NCI-H1105 treated with DMSO at 0.1 percent for 48 hours (cell line): ENCODE measurements around the gene PBOV1.

Experiments
- DNase-seq: peaks from one replicate; lab custom pipeline; 2025; lab: John Stamatoyannopoulos, UW

The PBOV1 gene

GRCh38 chr6:138218449-138218848 is at the start of gene PBOV1:
PBOV1 (minus strand) TSS chr6:138218491; CDS start chr6:138218395, 96 bp downstream.
- DNase-seq = no peak

DNA sequence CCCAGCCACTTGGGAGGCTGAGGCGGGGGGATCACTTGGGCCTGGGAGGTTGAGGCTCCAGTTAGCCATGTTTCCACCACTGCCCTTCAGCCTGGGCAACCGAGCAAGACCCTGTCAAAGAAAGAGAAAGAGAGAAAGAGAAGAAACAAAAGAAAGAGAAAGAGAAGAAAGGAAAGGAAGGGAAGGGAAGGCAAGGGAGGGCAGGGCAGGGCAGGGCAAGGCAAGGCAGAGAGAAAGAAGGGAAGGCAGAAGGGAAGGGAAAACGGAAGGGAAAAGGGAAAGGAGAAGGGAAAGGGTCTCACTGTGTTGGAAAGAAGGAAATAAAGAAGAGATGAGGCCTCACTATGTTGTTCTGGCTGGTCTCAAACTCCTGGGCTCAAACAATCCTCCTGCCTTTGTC is 47.8 kb upstream of the PBOV1 start:
- DNase-seq = no peak

DNA sequence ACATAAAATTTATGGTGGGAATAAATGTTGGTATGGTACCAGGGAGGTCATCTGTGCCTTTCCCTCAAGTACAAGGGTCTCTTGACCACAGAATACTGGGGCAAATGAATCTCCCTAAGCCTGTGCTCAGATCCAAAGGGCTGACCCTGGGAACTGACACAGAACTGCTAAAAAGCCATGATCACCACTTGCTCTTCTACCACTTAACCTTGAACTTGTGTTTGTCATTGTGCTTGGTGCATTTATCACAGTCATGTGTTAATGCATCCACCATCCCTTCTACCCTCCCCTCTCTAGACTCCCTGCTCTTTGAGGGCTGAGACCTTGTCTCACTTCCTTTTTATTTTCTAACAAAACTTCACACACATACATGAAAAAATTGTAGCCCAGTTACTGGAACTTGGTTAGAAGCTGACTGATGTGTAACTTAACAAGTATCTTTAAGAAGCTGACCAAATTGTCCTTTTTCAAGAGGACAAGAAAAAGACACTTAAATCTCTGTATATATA is 46.1 kb upstream of the PBOV1 start:
- no peak for DNase-seq

DNA sequence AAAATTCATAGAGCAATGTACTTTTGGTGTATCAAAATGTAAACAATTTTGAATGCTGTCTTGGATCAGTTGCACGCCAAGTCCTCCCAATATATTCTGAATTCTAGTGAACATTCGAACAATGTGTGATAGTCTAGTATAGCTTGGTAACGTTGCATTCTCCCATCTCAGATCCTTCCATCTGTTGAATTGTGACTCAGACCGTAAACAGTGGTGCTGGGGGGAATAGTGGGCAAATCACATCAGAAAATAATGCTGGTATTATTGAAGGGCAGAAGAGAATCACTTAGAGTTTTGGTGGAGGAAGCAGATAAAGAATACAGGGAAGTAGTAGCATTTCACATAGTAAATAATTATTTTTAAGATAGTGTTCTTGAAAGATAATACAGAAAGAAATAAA is 45.7 kb upstream of the PBOV1 start:
- no peak for DNase-seq

GRCh38 chr6:138261116-138261780 is 43.0 kb upstream of the PBOV1 start:
- DNase-seq = no peak

GRCh38 chr6:138258991-138259390 is 40.7 kb upstream of the PBOV1 start:
- no peak for DNase-seq

- no peak for DNase-seq
Observed at GRCh38 chr6:138258197-138258596, 39.9 kb upstream of the PBOV1 start.

DNA sequence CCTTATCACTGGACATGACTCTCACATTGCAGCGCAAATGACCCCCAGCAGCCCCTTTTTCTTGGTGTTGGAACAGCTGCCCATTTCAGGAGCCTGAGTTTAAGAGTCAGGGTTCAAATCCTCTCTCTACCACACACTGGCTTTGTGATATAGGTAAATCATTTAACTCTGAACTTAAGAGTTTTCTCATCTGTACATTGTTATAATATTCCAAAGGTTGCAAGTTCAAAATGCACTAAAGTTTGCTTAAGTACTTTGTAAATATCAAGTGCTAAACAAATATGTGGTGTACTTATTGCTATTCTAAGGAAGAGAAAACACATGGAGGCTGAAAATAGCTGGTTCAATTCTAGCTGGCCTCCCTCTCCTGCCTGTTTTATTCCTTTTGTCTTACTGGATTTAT is 39.3 kb upstream of the PBOV1 start:
- no peak for DNase-seq

DNA sequence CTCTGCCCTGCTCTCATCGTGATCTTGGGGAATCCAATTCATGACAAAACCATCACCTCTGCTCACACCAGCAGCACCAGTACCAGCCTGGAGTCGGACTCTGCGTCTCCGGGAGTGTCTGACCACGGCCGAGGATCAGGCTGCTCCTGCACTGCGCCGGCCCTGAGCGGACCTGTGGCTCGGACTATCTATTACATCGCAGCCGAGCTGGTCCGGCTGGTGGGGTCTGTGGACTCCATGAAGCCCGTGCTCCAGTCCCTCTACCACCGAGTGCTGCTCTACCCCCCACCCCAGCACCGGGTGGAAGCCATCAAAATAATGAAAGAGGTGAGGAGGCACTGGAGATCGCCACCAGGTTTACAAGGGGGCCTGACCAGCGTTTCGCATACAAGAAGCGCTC is 37.2 kb upstream of the PBOV1 start:
- no peak for DNase-seq

DNA sequence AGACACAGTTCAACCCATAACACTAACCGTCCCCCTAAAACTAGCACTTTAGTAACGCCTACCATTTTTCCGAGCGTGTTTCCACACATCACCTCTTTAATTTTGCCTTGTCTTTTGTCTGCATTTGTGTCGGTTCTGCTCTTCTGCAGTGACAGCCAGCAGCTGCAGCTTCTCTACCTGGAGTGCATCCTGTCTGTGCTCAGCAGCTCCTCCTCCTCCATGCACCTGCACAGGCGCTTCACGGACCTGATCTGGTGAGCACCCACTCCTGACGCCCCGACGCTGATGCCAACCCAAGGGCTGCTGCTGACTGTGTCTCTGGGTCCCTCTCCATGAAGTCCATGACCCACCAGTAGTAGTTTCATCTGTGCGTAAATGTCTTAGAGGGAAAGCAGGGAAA is 35.4 kb upstream of the PBOV1 start:
- DNase-seq = no peak

DNA sequence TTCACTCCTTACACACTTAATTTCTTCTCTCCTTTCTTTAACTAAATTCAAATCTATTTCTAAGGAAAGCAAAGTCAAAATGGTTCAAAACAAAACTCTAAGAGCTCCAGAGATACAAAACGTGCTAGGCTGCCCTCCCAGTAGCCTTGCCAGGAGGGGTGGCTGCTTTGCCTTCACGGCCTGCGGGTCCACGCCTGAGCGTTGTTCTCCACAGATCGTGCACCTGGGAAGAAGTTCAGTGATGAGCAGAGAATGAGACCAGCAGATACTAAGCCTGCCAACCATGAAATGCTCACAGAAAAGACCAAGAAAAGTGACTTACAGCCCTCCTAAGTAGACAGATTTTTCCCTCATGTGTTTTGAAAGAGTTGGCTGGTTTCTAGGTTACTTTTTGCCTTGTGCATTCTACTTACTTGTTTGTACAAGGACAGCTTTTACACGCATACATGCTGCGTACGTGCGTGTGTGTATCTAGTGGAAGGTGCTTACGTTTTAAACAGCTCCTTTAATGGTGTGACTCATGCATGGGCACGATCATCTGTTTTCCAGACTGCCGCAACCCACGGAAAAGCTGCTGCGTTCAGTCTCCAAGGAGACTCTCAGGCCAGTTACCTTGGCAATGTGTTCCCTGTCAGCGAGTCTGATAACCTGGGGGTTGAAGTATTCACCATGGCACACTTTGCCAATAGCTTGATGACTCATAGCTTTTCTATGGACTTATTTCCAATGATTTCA is 32.4 kb upstream of the PBOV1 start:
- no peak for DNase-seq

GRCh38 chr6:138250053-138250452 is 31.8 kb upstream of the PBOV1 start:
- no peak for DNase-seq

- DNase-seq = no peak
Observed at GRCh38 chr6:138248878-138249277, 30.6 kb upstream of the PBOV1 start.

GRCh38 chr6:138248011-138248410 is 29.7 kb upstream of the PBOV1 start:
- DNase-seq = no peak

GRCh38 chr6:138246650-138247440 is 28.6 kb upstream of the PBOV1 start:
- DNase-seq = no peak

- no peak for DNase-seq
Observed at GRCh38 chr6:138245751-138246150, 27.5 kb upstream of the PBOV1 start.

DNA sequence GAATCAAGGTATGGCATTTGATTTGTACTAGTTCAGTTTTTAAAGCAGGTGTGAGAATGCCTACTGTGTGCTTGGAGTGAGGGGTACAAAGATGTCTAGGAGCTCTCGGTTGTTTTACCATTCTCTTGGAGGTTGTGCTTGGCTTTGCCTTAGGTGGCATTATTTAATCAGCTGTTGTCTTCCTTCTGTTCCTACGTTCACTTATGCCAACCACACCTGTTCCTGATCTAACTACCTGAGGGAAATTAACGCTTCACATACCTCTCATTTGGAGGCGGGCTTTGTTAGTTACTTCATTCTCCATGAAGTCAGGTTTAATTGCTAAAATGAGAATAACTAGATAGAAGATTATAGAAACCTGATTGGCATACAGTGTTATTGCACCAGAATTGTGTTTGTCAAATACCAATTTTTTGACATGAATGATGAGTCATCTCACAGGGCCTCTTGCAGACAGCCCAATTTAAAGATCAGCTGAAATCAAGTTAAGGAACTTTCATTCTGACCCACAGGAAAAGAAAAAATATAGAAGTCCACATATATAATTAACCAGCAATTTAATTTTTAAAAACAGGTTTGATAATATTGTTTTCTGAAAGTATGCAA is 24.8 kb upstream of the PBOV1 start:
- DNase-seq = no peak

DNA sequence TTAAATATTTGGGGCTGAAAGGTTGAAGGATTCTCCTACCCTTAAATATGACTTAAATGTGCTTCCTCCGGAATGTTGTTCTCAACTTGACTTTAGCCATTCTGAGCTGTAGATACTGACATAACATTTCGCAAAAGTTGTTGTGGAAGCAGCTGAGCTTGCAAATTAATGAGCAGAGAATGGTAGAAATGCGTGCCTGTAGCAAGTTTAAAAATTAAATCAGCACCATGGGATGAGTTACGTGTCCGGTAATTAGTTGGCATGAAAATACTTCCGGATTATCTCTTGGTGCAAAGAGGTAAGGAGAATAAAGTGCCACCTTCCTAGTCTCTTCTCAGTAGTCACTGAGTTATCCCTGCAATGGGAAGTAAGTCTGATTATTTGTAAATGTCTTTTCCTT is 23.6 kb upstream of the PBOV1 start:
- no peak for DNase-seq

GRCh38 chr6:138241381-138241780 is 23.1 kb upstream of the PBOV1 start:
- DNase-seq = no peak

- no peak for DNase-seq
Observed at GRCh38 chr6:138240476-138241245, 22.4 kb upstream of the PBOV1 start.

- DNase-seq = no peak
Observed at GRCh38 chr6:138239774-138240173, 21.5 kb upstream of the PBOV1 start.

DNA sequence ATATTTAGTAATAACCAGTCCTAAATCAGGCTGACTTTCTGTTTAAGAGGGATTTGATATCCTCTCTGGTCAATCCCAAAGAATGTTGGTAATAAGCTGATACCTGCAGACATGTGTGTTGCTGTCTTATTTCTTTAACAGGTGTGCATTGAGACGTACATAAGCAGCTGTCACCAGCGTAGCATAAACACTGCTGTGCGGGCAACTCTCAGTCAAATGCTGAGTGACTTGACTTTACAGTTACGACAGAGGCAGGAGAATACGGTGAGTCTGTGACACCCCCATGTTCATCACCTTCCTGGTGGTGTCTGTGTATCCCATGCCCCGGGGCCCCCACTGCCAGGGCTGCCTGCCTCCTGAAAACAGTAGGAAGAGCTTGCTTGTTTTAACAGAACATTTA is 20.1 kb upstream of the PBOV1 start:
- no peak for DNase-seq
